AG04450 (cell line): Measurements from ENCODE around the gene TRIM56. TPM values are rescaled to one million over a fixed set of nuclear protein-coding genes. Genes with fewer than 3 reads are reported as not detected.

Experiments
- CTCF ChIA-PET: fragments of 300-600, 350-600 bp; formaldehyde crosslinking; extraction: SDS; loops from one replicate; lab custom pipeline; 2022; ENCODE audit warnings: antibody characterized with exemption, inconsistent platforms; lab: Charles Lee
- POLR2A ChIA-PET: fragments of 350-600 bp; formaldehyde crosslinking; extraction: SDS; loops from one replicate; lab custom pipeline; 2021; ENCODE audit warnings: antibody characterized with exemption, inconsistent platforms; lab: Yijun Ruan, JAX
- DNase-seq: peaks from one replicate; pipeline ENCODE4 v3.0.0-alpha.2; 2011; ENCODE audit warnings: low read depth, low spot score
- H3K27ac ChIP-seq: one replicate; pipeline ENCODE4 v1.5.1; 2012; ENCODE audit warnings: low read depth, low read length, control low read depth
- H3K27me3 ChIP-seq: one replicate; pipeline ENCODE4 v1.6.0; 2012; ENCODE audit warnings: low read length; ENCODE audit not compliant: control insufficient read depth, insufficient read depth
- H3K4me3 ChIP-seq: 2 replicates; pipeline ENCODE4 v1.5.1; 2011; ENCODE audit warnings: mild to moderate bottlenecking, low read depth, low read length, control low read depth
- H3K9me3 ChIP-seq: 2 replicates; pipeline ENCODE4 v1.5.1; 2012; ENCODE audit warnings: low read length; ENCODE audit not compliant: control insufficient read depth, insufficient read depth
- CTCF ChIP-seq: IDR thresholded peaks from 2 replicates; pipeline ENCODE4 v1.5.1; 2011; ENCODE audit warnings: low read depth, low read length, control low read depth, inconsistent platforms
- polyA plus RNA-seq: library from polyadenylated mRNA; depleted of rRNA; stranded (reverse); fragments of >200 nt; gene quantifications from 2 replicates; pipeline ENCODE4 v1.2.3, GENCODE V29; 2011

Gene TRIM56
- polyA plus RNA-seq, 1 experiment: 4.0 TPM

GRCh38 chr7:101133621-101134398 is 48.5 kb downstream of the TRIM56 start:
- CTCF ChIA-PET: interaction anchor here (1.7 to 3.1 kb wide), 4 partner anchors 10 to 59 kb away, joined by 5 to 26 read pairs (median 10); no protein-coding TSS in a partner anchor
- no peak for TF ChIP-seq CTCF
- POLR2A ChIA-PET: interaction anchor here (0.9 to 2.9 kb wide), 6 partner anchors 11 to 48 kb away, joined by 3 to 12 read pairs (median 4); partner anchors contain the start of gene TRIM56
- DNase-seq: no peak
- Histone ChIP-seq H3K27ac (peak overlapping the region; percentile 52), H3K4me3 (0 out of 2 replicates have a peak overlapping the region, but pooled peaks have one; percentile 2), H3K27me3 (no peaks in the 10 kb centered on the region), H3K9me3 (peaks cover 3% of the 10 kb centered on the region; the same call in 1 of the 2 replicates)

GRCh38 chr7:101134399-101134980 is 49.2 kb downstream of the TRIM56 start:
- H3K9me3 ChIP-seq: peaks cover 3% of the 10 kb centered on the region; the same call in 1 of the 2 replicates
- no peak overlapping the region for H3K4me3 ChIP-seq
- no peaks in the 10 kb centered on the region for H3K27me3 ChIP-seq
- DNase-seq: no peak
- CTCF ChIA-PET: interaction anchor here (0.7 to 3.1 kb wide), 5 partner anchors 10 to 58 kb away, joined by 5 to 26 read pairs (median 10); partner anchors contain the start of gene AP1S1
- POLR2A ChIA-PET: interaction anchor here (0.5 to 2.9 kb wide), 8 partner anchors 12 to 49 kb away, joined by 3 to 12 read pairs (median 4); partner anchors contain the start of gene TRIM56
- no peak for TF ChIP-seq CTCF
- peak overlapping the region; percentile 34 for H3K27ac ChIP-seq

GRCh38 chr7:101137651-101138212 is 52.5 kb downstream of the TRIM56 start:
- Histone ChIP-seq H3K27me3 (no peaks in the 10 kb centered on the region), H3K9me3 (no peaks in the 10 kb centered on the region), H3K4me3 (no peak overlapping the region), H3K27ac (peak overlapping the region; percentile 81)
- TF ChIP-seq CTCF: no peak
- no peak for DNase-seq
- CTCF ChIA-PET: interaction anchor here (0.6 to 3.2 kb wide), 7 partner anchors 10 to 53 kb away, joined by 3 to 12 read pairs (median 3); partner anchors contain the start of genes SERPINE1, TRIM56 and VGF
- POLR2A ChIA-PET: interaction anchor here (1.1 kb wide), 1 partner anchor 20 kb away, joined by 4 read pairs; no protein-coding TSS in a partner anchor

- DNase-seq: peak; percentile 89
- H3K4me3 ChIP-seq: no peak overlapping the region
- H3K27ac ChIP-seq: peak overlapping the region; percentile 81
- CTCF ChIA-PET: interaction anchor here (0.6 to 3.2 kb wide), 8 partner anchors 9 to 54 kb away, joined by 3 to 12 read pairs (median 4); partner anchors contain the start of genes SERPINE1, TRIM56 and VGF
- TF ChIP-seq CTCF: peak; percentile 69
- H3K27me3 ChIP-seq: no peaks in the 10 kb centered on the region
- POLR2A ChIA-PET: interaction anchor here (0.5 to 1.1 kb wide), 3 partner anchors 12 to 21 kb away, joined by 4 to 12 read pairs (median 5); partner anchors contain the start of gene SERPINE1
- no peaks in the 10 kb centered on the region for H3K9me3 ChIP-seq
Measured at GRCh38 chr7:101138213-101138870, 53.1 kb downstream of the TRIM56 start.
